Colon (tissue), 2 donors: ENCODE data around the gene WDR41.

ENCODE experiments used
- FAIRE-seq: peaks from 2 replicates; lab custom pipeline; 2012; peaks lifted over from hg19 to GRCh38; lab: Jason Lieb, UNC
- donor health status: control.
- donor health status: control.

Gene WDR41

DNA sequence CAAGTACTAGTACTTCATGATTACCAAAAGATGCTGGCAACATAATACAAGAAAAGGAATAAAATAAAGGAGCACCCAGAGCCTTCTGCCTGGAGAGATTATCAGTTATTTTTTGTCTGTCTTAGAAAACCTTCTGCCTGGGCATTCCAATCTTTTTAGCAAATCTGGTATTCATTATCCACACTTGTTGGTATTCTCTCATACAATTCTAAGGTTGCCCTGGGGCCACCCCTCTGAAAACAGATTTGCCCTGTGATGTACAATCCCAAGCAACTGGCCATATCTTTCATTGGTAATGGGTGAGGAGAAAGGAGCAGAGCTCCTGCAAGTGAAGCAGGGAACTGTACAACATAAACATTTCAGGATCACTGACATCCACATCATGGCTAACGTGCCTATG lies 47.8 kb downstream of the WDR41 start:
- FAIRE-seq = no peak

DNA sequence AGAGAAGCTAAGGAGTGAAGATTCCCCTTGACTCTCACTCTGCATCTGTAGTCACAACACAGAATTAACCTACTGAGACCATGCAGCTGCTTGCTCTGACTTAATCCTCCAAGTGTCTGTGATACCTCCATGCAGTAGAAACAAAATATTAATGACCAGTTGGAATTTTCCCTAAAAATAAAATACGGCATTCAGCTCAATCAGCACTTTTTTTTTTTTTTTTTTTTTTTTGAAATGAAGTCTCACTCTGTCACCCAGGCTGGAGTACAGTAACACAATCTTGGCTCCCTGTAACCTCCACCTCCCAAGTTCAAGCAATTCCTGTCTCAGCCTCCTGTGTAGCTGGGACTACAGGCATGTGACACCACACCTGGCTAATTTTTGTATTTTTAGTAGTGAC lies 48.4 kb downstream of the WDR41 start:
- no peak for FAIRE-seq

GRCh38 chr5:77438071-77438470 lies 54.0 kb downstream of the WDR41 start:
- FAIRE-seq = no peak

GRCh38 chr5:77437194-77437593 lies 54.9 kb downstream of the WDR41 start:
- no peak for FAIRE-seq

DNA sequence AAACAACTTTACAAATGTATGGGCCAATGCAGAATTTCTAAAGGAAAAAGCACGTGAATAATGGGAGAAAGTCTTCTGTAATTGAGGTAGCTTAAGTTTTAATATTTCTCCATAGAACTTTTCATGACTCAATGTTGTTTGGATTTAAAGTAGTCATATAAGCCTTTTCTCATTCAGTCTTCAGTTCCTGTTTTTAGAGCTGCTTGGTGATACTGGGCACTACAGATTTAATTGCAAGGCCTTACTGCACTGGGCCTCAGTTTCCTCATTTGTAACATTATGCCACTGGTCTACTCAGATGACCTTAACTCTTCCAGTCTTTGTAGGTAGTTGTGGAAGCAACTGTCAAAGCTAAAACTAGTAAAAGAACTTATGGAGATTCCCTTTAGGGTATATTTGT lies 60.4 kb downstream of the WDR41 start:
- no peak for FAIRE-seq

- FAIRE-seq = no peak
Measured at GRCh38 chr5:77431286-77431685, 60.8 kb downstream of the WDR41 start.

- no peak for FAIRE-seq
Measured at GRCh38 chr5:77430726-77431125, 61.4 kb downstream of the WDR41 start.

GRCh38 chr5:77428526-77428925 lies 63.6 kb downstream of the WDR41 start:
- FAIRE-seq = no peak

- no peak for FAIRE-seq
Measured at GRCh38 chr5:77427998-77428397, 64.1 kb downstream of the WDR41 start.

GRCh38 chr5:77426670-77427069 lies 65.4 kb downstream of the WDR41 start:
- no peak for FAIRE-seq

- FAIRE-seq = no peak
Measured at GRCh38 chr5:77425998-77426659, 66.0 kb downstream of the WDR41 start.

DNA sequence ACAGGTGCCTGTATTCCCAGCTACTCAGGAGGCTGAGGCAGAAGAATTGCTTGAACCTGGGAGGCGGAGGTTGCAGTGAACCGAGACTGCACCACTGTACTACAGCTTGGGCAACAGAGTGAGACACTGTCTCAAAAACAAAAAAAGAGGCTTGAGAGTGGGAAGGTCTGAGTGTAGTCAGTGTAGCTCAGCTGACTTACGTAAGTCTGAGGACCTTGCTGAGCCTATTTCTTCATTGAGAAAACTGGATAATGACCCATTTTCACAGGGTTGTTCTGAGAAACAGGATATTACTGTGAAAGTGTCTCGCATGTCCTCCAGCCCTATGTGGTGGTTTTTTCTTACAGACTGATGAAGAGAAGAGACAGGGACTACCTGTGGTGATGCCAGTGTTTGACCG lies 66.7 kb downstream of the WDR41 start:
- FAIRE-seq = no peak

DNA sequence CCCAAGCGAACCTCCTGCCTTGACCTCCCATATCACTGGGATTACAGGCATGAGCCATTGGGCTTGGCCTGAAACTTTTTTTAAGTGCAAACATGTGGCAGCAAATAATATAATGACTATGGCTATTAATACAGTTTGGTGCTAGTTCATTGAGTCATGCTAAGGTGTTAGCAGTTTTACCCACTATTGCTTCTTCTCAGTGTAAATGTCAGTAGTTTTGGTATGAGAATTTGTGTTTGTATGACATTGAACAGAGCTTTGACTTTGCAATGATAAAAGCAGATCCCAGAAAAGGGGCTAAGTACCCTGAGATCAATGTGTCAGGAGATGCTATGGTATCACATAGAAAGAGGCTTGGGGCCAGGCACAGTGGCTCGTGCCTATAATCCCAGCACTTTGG lies 67.2 kb downstream of the WDR41 start:
- FAIRE-seq = no peak

DNA sequence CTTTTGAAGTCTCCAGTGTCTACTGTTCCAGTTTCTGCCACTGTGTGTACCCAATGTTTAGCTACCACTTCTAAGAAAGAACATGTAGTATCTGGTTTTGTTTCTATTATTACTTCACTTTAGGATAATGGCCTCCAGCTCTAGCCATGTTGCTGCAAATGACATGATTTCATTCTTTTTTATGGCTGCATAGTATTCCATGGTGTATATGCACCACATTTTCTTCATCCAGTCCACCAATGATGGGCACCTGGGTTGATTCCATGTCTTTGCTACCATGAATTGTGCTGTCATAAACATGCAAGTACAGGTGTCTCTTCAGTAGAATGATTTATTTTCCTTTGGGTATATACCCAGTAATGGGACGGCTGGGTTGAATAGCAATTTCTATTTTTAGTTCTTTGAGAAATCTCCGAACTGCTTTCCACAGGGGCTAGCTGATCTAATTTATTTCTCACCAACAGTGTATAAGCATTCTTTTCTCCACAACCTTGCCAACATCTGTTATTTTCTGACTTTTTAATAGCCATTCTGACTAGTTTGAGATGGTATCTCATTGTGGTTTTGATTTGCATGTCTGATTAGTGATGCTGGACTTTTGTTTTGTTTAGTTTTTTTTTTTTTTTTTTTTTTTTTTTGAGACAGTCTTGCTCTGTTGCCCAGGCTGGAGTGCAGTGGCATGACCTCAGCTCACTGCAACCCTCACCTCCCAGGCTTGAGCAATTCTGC lies 68.9 kb downstream of the WDR41 start:
- FAIRE-seq = no peak

GRCh38 chr5:77420940-77421339 lies 71.2 kb downstream of the WDR41 start:
- FAIRE-seq = no peak

GRCh38 chr5:77419644-77420582 lies 72.2 kb downstream of the WDR41 start:
- FAIRE-seq = no peak

DNA sequence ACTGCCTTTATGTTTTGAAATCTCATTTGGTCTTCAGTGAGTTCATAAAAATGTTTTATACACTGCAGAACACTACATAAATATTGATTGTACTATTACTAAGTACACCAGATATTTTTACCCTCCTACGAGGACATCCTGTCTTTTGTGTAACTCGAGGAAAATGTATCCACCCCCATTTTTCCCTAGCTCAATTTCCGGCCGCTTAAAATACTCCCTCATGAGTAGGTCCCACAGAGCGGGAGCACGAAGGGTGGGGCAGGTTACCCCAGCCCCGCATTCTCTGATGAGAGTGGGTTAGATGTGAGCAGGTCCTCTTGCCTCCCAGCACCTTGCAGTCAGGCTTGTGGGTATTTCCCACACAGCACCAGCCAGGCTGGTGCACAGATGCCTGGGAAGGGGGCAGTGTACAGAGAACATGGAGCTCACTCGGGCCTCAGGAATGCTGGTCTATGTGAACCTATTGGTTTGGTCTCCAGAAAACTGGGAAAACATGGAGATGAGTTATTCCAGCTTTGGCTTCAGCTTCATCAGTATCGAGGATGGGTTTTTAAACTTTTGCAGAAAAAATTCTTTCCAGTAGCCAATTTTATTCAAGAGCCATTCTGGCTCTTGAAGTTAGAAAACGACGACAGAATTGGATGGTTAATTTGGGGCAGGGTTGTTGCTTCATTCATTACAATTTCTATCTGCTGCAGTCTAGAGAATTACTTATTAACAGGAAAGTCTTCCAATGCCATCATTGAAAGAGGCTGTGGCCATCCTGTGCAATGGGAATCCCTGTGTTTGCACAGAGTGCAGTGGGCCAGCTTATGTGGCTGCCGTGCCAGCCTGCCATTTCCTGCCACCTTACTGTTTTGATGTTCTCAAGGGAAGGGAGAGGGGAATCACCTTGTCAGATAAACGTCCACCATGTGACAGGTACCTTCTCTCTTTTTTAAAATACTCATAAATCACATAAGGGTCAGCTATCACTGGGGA lies 73.2 kb downstream of the WDR41 start:
- FAIRE-seq = no peak

GRCh38 chr5:77418162-77418561 lies 74.0 kb downstream of the WDR41 start:
- FAIRE-seq = no peak

DNA sequence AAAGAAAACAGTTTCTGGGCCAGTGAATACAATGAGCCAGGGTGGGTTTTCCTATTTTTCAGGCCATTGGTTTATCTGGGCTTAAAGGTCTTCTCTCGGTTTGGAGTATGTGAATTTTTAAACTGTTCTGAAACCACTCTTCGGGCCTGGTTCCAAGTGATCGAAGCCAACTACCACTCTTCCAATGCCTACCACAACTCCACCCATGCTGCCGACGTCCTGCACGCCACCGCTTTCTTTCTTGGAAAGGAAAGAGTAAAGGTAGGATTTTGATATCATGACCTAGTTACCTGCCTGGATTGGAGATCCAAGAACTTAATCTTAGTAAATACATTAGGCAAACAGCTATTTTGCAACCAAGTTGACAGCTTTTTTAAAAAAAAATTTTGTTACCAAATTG lies 79.1 kb downstream of the WDR41 start:
- FAIRE-seq = no peak

DNA sequence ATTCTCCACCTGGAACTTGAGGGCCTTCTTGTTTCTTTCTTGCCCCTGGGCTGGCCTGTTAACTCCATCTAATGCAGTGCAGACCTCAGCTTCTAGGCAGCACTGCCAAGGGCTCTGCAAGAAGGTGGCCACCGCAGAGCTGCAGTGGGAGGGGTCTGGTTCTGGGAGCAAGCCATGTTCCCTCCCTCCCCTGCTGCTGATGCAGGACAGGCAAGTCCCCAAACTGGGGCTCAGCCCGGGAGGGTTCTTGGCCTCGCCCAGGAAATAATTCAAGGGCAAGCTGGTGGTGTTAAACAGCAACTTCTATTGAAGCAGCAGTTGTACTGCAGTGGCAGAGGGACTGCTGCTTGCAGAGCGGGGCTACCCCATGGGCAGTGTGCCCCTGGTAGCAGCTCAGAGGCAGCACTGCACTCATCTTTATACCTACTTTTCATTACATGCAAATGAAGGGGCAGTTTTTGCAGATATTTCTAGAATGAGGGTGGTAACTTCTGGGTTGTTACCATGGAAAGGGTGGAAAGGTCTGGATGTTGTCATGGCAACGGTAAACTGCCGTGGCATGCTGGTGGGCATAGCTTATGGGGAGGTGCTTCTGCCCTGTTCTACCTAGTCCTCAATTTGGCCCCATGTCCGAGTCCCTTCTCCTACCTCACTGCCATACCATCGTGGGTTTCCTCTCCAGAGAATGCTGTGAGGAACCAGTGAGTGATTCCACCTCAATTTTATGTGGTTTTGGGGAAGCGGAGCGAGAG lies 82.1 kb downstream of the WDR41 start:
- no peak for FAIRE-seq

- no peak for FAIRE-seq
Measured at GRCh38 chr5:77407152-77407551, 85.0 kb downstream of the WDR41 start.
